Astrocyte of the cerebellum (primary cell): ENCODE results near the gene PRKG1.

Source experiments
- DNase-seq: peaks from one replicate; pipeline ENCODE4 v3.0.0-alpha.2; 2011; ENCODE audit warnings: low read depth
- H3K4me3 ChIP-seq: 2 replicates; pipeline ENCODE4 v1.5.1; 2011; ENCODE audit warnings: mild to moderate bottlenecking, low read depth, low read length, moderate library complexity
- in situ Hi-C: cut with HindIII; loops from 2 replicates; pipeline ENCODE4 v1.10.0; 2017; ENCODE audit warnings: low sequenced_read_pairs
- TF ChIP-seq, protein P1 (sequence below): IDR thresholded peaks from 2 replicates; pipeline ENCODE4 v1.5.1; 2012; ENCODE audit warnings: low read length, low read depth, moderate library complexity, mild to moderate bottlenecking; ENCODE audit errors: missing control alignments

The PRKG1 gene

DNA sequence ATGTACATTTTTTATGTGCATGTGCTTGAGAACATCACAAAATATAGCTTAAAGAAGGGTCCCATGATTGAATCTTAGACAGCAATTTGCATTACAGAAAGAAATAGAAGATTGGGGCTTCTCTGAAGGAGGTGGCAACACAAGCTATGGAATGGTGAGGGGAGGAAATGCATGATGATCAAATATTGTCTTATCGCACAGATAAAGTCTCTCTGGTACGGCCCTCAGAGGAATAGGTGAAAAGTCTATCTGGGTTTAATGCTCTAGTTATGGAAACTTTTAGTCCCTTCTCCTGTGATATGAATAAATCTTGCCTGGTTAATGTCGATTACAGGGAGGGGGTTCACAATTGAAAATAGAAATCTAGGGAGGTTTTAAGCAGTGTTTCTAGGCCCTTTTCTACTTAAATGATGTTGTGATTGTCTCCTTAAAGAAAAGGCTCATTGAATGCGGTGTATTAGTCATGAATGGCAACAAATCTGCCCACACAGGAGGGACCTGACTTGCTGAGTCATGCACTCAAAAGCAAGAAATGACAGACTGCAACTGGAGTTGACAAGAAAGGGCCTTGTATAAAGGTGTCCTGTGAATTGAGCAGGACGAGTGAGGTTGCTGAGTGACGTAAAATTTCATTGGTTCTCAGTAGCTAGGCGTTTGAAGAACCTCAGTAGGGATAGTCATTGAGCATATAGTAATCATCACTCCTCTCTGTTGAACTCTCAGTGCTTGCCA, 758.5 kb downstream of the PRKG1 start:
- no peak overlapping the region for H3K4me3 ChIP-seq
- in situ Hi-C loops, result no loop called here
- peak; percentile 38 for DNase-seq
- TF ChIP-seq, protein P1, sequence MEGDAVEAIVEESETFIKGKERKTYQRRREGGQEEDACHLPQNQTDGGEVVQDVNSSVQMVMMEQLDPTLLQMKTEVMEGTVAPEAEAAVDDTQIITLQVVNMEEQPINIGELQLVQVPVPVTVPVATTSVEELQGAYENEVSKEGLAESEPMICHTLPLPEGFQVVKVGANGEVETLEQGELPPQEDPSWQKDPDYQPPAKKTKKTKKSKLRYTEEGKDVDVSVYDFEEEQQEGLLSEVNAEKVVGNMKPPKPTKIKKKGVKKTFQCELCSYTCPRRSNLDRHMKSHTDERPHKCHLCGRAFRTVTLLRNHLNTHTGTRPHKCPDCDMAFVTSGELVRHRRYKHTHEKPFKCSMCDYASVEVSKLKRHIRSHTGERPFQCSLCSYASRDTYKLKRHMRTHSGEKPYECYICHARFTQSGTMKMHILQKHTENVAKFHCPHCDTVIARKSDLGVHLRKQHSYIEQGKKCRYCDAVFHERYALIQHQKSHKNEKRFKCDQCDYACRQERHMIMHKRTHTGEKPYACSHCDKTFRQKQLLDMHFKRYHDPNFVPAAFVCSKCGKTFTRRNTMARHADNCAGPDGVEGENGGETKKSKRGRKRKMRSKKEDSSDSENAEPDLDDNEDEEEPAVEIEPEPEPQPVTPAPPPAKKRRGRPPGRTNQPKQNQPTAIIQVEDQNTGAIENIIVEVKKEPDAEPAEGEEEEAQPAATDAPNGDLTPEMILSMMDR, result no peak

DNA sequence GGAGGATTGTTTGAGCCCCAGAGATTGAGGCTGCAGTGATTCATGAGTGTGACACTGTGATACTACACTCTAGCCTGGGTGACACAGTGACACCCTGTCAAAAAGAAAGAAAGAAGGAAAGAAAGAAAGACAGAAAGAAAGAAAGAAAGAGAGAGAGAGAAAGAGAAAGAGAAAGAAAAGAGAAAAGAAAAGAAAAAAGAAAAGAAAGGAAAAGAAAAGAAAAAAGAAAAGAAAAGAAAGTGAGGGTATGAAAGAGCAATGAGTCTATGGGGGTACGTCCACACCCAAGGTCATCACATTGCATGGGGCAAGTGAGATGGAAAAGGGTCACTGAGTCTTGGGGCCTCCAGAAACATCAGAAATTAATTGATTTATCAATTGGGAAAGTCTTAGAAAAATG, 760.3 kb downstream of the PRKG1 start:
- DNase-seq, result no peak
- TF ChIP-seq, protein P1, result no peak
- in situ Hi-C loops, result no loop called here
- no peak overlapping the region for H3K4me3 ChIP-seq

DNA sequence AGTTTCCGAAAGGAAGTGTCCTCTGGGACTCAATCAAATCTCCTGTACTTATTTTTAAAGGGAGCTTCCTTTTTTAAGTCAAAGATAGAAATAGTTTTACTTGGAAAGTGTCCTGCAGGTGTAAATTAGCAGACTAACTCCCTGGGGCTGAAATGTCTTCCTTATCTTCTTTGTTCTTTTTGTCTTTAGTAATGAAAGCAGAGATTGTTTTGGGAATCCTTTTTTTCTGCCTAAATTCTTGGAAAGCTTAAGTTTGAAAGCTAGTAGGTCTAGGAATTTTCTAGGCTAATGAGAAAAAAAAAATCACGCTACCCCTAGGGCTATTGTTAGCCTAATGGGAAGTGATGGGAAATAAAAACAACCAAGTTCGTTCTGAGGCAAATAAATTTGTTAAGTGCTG, 764.2 kb downstream of the PRKG1 start:
- in situ Hi-C loops, result no loop called here
- H3K4me3 ChIP-seq, result no peak overlapping the region
- TF ChIP-seq, protein P1, result no peak
- DNase-seq, result no peak

DNA sequence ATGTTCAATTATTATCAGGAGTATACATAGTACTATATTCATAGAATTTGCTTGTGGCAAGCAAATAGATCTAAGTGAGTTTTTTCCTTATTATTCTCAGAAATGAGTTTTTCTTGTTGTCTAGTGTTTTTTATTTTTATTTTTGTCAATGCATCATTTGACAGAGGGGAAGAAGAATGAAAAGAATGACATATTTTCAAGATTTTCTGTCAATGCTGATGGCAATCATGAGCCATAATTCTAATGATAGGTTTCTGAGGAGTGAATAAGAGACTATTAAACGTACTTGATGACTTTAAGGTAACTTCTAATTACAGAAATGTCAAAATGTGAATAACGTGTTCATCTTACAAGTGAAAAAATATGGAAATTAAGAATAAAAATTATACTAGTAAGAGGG, 769.7 kb downstream of the PRKG1 start:
- TF ChIP-seq, protein P1, result no peak
- no peak for DNase-seq
- in situ Hi-C loops, result no loop called here
- H3K4me3 ChIP-seq, result no peak overlapping the region

DNA sequence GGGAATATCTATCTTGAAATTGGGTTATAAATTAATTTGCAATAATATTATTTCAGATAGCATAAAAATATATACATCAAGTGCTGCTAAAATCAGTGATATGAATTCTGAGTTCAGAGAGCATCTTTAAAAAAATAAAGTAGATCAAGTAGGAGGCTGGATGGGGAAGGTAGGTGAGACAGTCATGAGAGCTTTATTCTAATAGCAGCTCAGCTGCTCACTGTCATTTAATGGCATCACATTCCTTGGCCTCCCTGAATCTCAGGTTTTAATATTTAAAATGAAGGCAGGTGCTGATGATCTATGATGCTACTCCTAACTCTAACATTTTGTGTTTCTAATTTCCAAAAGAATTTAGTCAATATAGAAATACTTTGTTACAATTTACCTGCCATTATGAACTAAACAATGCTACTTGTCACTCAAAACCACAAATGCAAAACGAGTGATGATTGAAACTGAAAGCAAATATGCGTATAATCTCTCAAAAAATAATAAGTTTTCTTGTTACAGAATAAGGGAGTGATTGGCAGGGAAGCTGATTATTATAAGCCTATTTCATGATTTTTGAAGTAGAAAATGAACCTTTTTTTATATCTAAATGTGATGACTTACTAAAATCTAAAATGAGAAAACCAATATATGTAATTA, 772.7 kb downstream of the PRKG1 start:
- in situ Hi-C loops, result no loop called here
- DNase-seq, result no peak
- H3K4me3 ChIP-seq, result no peak overlapping the region
- TF ChIP-seq, protein P1, result no peak

DNA sequence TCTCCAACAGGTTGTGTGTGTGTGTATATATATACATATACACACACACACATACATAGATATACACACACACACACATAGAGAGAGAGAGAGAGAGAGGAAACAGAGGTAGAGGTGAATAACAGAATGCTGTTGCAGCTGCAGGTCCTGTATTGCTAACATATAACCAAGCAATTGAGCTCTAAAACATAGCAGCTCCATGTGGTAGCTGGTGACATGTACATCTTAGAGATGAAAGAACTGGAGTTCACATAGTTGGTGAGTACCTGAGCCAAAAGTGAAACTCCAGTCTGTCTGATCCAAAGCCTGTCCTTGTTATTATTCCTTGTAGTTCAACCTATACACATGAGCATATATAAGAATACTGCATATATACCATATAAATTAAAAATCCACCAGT, 778.0 kb downstream of the PRKG1 start:
- no peak overlapping the region for H3K4me3 ChIP-seq
- DNase-seq, result no peak
- TF ChIP-seq, protein P1, result no peak
- in situ Hi-C loops, result no loop called here
